ENCODE data around the gene FLT3LG.

DNA sequence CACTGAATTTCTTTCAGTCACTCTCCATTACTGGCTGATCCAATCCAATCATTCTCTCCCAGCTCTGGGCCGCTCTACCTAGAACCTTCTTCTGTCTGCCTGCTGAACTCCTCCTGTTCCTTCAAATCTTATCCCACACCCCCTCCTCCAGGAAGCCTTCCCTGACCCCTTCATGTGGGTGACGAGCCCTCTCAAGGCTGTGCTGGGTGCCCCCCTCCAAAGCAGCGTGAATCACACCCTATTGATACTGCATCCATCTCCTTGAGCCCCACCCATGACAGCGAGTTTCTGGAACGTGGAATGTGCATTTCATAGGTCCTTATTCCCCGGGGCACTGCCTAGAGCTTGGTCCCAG is 25.6 kb upstream of the FLT3LG start:
- TF ChIP-seq, protein P1, sequence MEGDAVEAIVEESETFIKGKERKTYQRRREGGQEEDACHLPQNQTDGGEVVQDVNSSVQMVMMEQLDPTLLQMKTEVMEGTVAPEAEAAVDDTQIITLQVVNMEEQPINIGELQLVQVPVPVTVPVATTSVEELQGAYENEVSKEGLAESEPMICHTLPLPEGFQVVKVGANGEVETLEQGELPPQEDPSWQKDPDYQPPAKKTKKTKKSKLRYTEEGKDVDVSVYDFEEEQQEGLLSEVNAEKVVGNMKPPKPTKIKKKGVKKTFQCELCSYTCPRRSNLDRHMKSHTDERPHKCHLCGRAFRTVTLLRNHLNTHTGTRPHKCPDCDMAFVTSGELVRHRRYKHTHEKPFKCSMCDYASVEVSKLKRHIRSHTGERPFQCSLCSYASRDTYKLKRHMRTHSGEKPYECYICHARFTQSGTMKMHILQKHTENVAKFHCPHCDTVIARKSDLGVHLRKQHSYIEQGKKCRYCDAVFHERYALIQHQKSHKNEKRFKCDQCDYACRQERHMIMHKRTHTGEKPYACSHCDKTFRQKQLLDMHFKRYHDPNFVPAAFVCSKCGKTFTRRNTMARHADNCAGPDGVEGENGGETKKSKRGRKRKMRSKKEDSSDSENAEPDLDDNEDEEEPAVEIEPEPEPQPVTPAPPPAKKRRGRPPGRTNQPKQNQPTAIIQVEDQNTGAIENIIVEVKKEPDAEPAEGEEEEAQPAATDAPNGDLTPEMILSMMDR (IDR thresholded peaks at IDR 0.05) = no peak
- TF ChIP-seq POLR2A (IDR thresholded peaks at IDR 0.05) = no peak
